Left cardiac atrium (tissue), 4 donors: Measurements from ENCODE around the gene ILDR1. TPM values are rescaled to one million over a fixed set of nuclear protein-coding genes. Genes with fewer than 3 reads are reported as not detected.
"Not testable (repeated sequence)": the region's sequence is repeated elsewhere in the genome, so short reads cannot be mapped to it uniquely, and the experiment has no call there.

Experiments
- ATAC-seq, 2 donors: fragments of 200-7000 bp; cut with Tn5 transposase; one replicate each; pipeline ENCODE4 v1.9.1; 2020; ENCODE audit warnings: mild to moderate bottlenecking in 2 of 2, moderate library complexity in 2 of 2
- DNase-seq: peaks from one replicate; pipeline ENCODE4 v3.0.0-alpha.2; 2020
- intact Hi-C, 2 donors: fragments of 100-400 bp; cut with DNase I; formaldehyde crosslinking; loops; one replicate each; pipeline versions ENCODE4 v1.14.1 to v1.15.1; 2022 to 2023
- total RNA-seq, 2 donors: library from RNA; stranded (reverse); fragmentation: NEBNext Ultra II Directional; extraction: Animal tissue kit (Norgen Biotek cat#: 25700); gene quantifications; one replicate each; pipeline ENCODE4 v1.2.1, GENCODE V29; 2021
- donor health status: DM: no; HTN: yes; CAD: no.
- donor health status: DM: no; HTN: yes; CAD: no; lungs with severe emphysema.
- donor health status: DM: yes; HTN: yes; CAD: no.
- donor health status: Dilated cardiomyopathy.

The ILDR1 gene
- total RNA-seq, 2 donors from 2014 or later: not detected

DNA sequence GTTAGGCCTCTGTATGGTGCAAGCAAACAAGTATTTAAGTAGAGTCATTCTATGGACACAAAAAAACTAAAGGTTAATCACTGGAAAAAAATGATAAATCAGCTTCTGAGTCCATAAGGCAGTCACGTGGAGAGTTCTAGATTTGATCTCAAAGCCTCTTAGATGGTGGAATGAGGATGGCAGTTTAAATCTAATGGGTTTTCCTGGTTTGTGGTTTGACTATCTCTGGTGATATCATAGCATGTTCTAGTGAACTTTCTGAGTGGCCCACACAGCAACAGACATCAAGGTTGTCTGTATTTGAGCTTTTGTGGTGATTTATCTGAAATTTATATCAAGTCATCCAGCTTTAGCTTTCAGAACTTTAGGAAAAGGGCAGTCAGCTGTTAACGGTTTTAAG, 52.4 kb downstream of the ILDR1 start:
- ATAC-seq (no peak), DNase-seq (no peak)
- intact Hi-C loops: no loop called here

DNA sequence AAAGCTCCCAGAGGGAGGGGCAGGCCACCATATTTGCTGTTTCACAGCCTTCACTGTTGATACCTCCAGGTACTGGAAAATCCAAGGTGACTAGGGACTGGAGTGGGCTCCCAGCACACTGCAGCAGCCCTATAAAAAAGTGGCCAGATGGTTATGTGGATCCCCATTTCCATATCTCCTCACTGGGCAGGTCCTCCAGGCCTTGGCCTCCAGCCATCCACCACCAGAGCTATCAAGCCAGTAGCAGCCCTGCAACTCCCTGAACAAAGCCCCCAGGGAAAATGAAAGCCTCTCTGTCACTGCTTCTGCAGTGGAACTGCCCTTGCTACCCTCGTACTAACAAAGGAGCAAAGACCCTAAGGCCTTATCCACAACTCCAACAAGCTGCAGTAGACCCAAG, 58.4 kb downstream of the ILDR1 start:
- intact Hi-C loops: no loop called here
- DNase-seq (no peak), ATAC-seq (no peak)

DNA sequence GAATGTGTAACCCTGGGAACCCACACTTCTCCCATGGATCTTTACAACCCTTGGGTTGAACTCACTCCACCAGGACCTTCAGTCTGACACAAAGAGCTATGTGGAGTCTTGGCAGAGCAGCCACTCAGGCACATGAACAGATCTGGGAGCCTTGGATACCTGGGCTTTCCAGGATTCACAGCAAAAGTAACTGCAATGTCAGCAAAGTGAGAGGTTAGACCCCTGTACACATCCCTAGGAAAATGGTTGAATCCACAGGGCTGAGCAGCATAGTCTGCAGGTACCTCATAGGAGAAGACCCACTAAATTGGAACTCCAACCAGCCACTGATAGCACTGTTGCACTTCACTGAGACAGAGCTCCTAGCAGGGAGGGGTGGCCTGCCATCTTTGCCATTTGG, 59.6 kb downstream of the ILDR1 start:
- intact Hi-C loops: no loop called here
- ATAC-seq: no peak
- no peak for DNase-seq

DNA sequence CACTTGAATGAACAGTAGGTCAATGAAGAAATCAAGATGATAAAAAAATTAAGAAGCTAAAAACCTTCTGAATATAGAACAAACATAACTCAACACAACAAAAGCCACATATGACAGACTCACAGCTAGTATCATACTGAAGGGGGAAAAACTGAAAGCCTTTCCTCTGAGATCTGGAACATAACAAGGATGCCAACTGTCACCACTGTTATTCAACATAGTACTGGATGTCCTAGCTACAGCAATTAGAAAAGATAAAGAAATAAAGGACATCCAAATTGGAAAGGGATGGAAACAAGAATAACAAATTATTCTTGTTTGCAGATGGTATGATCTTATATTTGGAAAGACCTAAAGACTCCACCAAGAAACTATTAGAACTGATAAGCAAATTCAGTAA, 60.8 kb downstream of the ILDR1 start:
- DNase-seq (no peak), ATAC-seq (no peak)
- intact Hi-C loops: no loop called here

DNA sequence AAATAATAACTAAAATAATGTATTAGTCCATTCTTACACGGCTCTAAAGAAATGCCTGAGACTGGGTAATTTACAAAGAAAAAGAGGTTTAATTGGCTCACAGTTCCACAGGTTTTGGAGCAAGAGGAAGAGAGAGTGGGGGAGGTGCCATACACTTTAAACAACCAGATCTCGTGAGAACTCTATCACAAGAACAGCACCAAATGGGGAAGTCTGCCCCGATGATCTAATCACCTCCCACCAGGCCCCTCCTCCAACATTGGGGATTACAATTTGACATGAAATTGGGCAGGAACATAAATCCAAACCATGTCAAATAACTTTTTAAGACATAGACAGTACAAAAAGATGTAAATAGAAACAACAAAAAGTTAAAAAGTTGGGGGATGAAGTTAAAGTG, 63.2 kb downstream of the ILDR1 start:
- DNase-seq (no peak), ATAC-seq (no peak)
- intact Hi-C loops: no loop called here

DNA sequence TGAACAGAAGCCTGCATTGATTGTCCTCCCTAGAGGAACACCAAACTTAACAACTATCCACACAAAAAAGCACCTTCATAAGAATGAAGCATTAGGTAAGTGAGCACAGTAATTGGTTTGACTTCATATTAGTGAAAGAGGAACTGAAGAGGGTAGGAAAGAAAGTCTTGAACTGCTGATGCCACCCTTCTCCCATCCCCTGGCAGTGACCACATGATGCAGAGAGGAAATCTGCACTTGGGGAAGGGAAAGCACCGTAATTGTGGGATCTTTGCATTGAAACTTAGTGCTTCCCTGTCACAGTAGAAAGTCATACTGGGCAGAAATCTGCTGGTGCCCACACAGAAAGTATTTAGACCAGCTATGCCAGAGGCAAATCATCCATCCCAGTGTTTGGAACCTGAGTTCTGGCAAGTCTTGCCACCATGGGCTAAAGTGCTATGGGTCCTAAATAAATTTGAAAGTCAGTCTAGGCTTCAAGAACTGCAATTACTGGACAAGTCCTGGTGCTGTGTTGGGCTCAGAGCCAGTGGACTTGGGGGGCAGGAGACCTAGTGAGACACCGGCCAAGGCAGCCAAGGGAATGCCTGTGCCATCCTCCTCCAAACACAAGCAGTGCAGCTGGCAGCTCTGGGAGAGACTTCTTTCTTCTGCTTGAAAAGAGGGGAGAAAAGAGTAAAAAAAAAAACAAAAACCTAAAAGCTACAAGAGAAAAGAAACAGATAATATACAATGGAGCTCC, 64.2 kb downstream of the ILDR1 start:
- no peak for DNase-seq
- intact Hi-C loops: no loop called here
- peak; percentile 23 to 83 for ATAC-seq

DNA sequence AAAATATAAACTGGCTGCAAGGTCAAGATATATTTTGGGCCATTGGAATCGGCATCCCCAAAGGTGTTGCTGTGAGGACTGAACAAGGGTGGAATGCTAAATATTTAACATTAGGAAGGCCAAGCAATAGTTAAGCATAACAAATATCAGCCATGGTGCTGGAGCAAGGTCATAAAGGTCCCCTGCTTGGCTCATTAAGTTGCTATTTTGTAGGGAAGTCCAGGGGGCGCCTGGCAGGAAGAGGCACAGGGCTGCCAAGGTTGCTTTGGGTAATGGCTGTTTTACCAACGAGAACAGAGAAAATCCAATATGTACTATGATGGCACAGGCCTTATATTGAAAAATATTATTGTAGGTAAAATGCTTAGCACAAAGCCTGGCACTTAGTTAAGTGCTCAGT, 65.7 kb downstream of the ILDR1 start:
- no peak for DNase-seq
- no peak for ATAC-seq
- intact Hi-C loops: no loop called here

DNA sequence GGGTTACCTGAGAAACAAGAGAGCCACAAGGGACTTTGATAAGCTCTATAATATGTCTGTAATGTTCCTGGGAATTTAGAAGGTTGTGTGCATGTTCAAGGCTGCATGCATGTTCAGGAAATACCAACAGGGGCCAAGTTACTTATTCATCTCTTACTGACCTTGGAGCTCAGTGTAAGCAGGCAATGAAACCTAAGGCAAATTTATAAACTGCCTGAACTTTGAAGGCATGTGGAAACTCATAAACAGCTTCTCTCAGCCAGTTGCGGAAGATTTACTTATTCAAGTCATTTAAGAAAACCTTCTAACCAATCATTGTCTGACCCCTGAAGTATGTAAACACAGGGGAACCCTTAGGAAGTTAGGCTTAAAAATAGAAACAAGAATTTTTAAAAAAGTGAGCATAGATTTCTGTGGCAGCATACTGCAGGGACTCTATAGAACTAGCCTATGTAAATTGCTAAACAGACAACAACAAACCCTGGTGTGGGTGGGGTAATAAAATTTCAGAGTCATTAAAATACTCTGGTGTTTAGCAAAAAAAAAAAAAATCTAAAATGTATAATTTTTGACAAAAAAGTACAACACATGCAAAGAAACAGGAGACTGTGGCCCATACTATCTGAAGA, 70.6 kb downstream of the ILDR1 start:
- intact Hi-C loops: no loop called here
- ATAC-seq (no peak), DNase-seq (no peak)

DNA sequence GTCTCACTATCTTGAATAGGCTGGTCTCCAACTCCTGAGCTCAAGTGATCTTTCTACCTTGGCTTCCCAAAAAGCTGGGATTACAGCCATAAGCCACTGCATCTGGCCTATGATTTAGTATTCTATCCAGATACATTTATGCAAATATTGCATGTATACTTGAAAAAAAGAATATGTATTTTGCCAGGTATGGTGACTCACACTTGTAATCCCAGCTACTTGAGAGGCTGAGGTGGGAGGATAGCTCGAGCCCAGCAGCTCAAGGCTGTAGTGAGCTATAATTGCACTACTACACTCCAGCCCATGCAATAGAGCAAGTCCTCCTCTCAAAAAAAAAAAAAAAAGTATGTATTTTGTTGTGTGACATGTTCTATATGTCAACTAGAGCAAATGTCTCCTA, 73.4 kb downstream of the ILDR1 start:
- intact Hi-C loops: no loop called here
- ATAC-seq (no peak), DNase-seq (no peak)

DNA sequence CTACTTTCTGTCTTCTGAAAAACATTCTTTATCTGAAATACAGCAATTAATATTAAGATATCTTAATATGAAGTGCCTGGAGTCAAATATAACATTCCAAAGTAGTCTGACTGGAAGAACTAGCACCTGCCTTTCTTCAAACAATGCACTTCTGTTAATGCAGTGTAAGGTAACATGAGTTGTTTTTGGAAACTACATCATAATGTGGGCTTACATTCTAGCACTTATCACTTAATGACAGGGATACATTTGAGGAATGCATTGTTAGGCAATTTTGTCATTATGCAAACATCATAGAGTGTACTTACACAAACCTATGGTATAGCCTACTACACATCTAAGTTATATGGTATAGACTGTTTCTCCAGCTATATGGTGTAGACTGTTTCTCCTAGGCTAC, 78.6 kb downstream of the ILDR1 start:
- intact Hi-C loops: no loop called here
- DNase-seq (no peak), ATAC-seq (no peak)

DNA sequence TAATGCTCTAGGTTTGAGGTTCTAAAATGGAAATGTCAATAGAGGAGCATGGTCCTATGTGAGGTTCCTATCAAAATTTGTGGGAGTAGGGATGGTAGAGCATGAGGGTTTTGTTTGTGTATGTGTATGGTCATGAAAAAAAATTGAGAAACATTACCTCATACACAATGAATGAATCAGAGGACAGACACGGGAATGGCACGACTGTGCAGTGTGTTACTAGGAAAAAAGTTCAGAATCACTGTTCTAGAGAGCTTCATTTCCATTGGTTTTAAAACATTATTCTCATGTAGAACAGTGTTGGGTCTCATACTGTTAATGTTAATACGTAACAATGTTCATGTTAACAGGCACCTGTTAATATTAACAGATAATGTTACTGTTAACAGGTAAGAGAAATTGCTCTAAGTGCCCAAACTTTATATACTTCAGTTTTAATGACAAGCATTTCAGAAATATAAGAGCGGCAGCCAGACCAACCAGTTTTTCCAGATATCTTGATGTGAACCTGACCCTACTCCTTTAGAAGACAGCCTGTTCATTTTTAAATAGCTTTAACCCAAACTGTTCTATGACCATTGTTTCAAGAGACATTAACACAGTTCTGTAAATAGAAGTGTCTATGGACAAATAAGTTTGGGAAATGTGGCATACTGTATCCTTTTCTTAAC, 79.8 kb downstream of the ILDR1 start:
- ATAC-seq: no peak
- DNase-seq: no peak
- intact Hi-C loops: no loop called here

DNA sequence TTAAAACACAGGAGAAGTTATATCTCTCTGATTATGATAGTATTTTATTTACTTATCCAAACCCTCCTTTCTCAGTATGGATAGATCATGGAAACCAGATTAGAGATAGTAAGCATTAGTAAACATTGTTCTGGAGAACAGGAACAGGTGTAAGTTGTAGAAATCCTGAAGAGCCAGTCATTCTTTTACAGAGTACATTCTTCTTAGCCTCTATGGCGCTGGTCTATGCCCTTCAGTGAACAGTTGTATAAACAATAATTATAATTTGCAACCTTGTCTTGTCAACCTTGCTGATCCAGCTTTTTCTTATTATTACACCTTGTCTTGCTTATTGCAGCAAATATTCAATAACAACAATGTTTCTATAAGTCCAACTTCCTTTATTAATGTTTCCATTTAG, 80.5 kb downstream of the ILDR1 start:
- no peak for DNase-seq
- intact Hi-C loops: no loop called here
- no peak for ATAC-seq

DNA sequence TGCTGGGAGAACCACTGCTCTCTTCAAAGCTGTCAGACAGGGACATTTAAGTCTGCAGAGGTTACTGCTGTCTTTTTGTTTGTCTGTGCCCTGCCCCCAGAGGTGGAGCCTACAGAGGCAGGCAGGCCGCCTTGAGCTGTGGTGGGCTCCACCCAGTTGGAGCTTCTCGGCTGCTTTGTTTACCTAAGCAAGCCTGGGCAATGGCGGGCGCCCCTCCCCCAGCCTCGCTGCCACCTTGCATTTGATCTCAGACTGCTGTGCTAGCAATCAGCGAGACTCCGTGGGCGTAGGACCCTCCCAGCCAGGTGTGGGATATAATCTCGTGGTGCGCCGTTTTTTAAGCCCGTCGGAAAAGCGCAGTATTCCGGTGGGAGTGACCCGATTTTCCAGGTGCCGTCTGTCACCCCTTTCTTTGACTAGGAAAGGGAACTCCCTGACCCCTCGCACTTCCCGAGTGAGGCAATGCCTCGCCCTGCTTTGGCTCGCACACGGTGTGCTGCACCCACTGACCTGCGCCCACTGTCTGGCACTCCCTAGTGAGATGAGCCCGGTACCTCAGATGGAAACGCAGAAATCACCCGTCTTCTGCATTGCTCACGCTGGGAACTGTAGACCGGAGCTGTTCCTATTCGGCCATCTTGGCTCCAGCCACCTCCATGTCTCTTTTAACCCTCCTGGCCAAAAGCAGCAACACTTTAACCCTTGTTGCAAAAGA, 83.7 kb downstream of the ILDR1 start:
- intact Hi-C loops, ATAC-seq, DNase-seq: not testable (repeated sequence)

Other genes starting within 250 kb of the ILDR1 start
- 1 to 10 TPM; 8.1 to 9.1 TPM for gene IQCB1, start 187.2 kb downstream of the ILDR1 start, total RNA-seq
- 1 to 10 TPM; 3.8 to 4.0 TPM for gene EAF2, start 187.0 kb downstream of the ILDR1 start, total RNA-seq
- gene SLC15A2, start 127.8 kb downstream of the ILDR1 start, total RNA-seq: 1 to 10 TPM in 1 of 2 donors, under 1 TPM in 1; 0.68 to 1.2 TPM
- 1 to 10 TPM; 3.1 to 8.7 TPM for gene CD86, start 33.1 kb upstream of the ILDR1 start, total RNA-seq
- gene CASR, start 161.4 kb upstream of the ILDR1 start, total RNA-seq: not detected